ENCODE results near the gene AQP5. TPM values are rescaled to one million over a fixed set of nuclear protein-coding genes. Genes with fewer than 3 reads are reported as not detected.
A peak's percentile ranks its signal among the peaks of the same experiment; 100 is the strongest.
"Not testable (repeated sequence)": the region's sequence is repeated elsewhere in the genome, so short reads cannot be mapped to it uniquely, and the experiment has no call there.

The AQP5 gene
- total RNA-seq, 2 donors from 2014 or later: not detected

GRCh38 chr12:49975318-49975761 lies 13.7 kb downstream of the AQP5 start:
- Mint-ChIP-seq H3K9me3 (no peaks in the 10 kb centered on the region), H3K4me3 (no peak overlapping the region), H3K27ac (no peak overlapping the region), H3K27me3 (ENCODE audit: low read depth) (no peaks in the 10 kb centered on the region), H3K4me1 (ENCODE audit: low read depth) (no peaks in the 10 kb centered on the region), H3K36me3 (ENCODE audit: insufficient read depth in 2 of 2) (no peaks in the 10 kb centered on the region)
- no peak for ATAC-seq (replicated peaks in 1 of 2)
- DNase-seq: no peak

- H3K4me3 Mint-ChIP-seq: no peak overlapping the region
- H3K27me3 Mint-ChIP-seq (ENCODE audit: low read depth): no peaks in the 10 kb centered on the region
- no peak for ATAC-seq (replicated peaks in 1 of 2)
- no peaks in the 10 kb centered on the region for H3K9me3 Mint-ChIP-seq
- H3K4me1 Mint-ChIP-seq (ENCODE audit: low read depth): no peaks in the 10 kb centered on the region
- DNase-seq: no peak
- H3K36me3 Mint-ChIP-seq (ENCODE audit: insufficient read depth in 2 of 2): no peaks in the 10 kb centered on the region
- no peak overlapping the region for H3K27ac Mint-ChIP-seq
Observed at GRCh38 chr12:49976557-49976956, 14.9 kb downstream of the AQP5 start.

DNA sequence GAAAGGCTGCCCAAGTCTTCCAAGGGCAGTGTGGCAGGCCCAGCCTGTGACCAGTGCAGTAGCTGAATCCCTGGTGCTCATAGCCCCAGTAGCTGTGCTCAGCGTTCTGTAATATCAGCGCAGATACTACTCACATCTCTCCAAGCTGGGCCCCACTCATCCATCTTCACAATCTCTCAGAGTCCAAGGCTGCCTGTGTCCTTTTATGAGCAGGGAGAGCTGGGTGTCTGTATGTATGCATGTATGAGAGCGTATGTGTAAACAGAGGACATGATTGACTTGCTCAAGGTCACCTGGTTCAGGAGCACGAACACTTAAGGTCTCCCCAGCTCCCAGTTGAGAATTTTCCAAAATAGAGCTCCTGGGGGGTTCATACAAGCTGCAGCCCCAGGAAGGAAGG lies 16.5 kb downstream of the AQP5 start:
- no peak for DNase-seq
- no peak for ATAC-seq (replicated peaks in 1 of 2)
- H3K4me1 Mint-ChIP-seq (ENCODE audit: low read depth): no peaks in the 10 kb centered on the region
- no peak overlapping the region for H3K4me3 Mint-ChIP-seq
- no peaks in the 10 kb centered on the region for H3K36me3 Mint-ChIP-seq (ENCODE audit: insufficient read depth in 2 of 2)
- no peak overlapping the region for H3K27ac Mint-ChIP-seq
- no peaks in the 10 kb centered on the region for H3K27me3 Mint-ChIP-seq (ENCODE audit: low read depth)
- no peaks in the 10 kb centered on the region for H3K9me3 Mint-ChIP-seq

- H3K4me3 Mint-ChIP-seq: no peak overlapping the region
- no peaks in the 10 kb centered on the region for H3K9me3 Mint-ChIP-seq
- peaks cover 5% of the 10 kb centered on the region for H3K4me1 Mint-ChIP-seq (ENCODE audit: low read depth)
- DNase-seq (no peak), ATAC-seq (replicated peaks in 1 of 2) (no peak)
- H3K27ac Mint-ChIP-seq: no peak overlapping the region
- H3K27me3 Mint-ChIP-seq (ENCODE audit: low read depth): no peaks in the 10 kb centered on the region
- H3K36me3 Mint-ChIP-seq (ENCODE audit: insufficient read depth in 2 of 2): no peaks in the 10 kb centered on the region
Observed at GRCh38 chr12:49979016-49979586, 17.4 kb downstream of the AQP5 start.

- ATAC-seq (replicated peaks in 1 of 2): no peak
- Mint-ChIP-seq H3K4me3 (no peak overlapping the region), H3K27ac (no peak overlapping the region)
Observed at GRCh38 chr12:49979791-49980190, 18.1 kb downstream of the AQP5 start.

GRCh38 chr12:49980501-49981349 lies 19.1 kb downstream of the AQP5 start:
- no peak overlapping the region for H3K27ac Mint-ChIP-seq
- no peaks in the 10 kb centered on the region for H3K9me3 Mint-ChIP-seq
- no peaks in the 10 kb centered on the region for H3K27me3 Mint-ChIP-seq (ENCODE audit: low read depth)
- ATAC-seq (replicated peaks in 1 of 2): no peak
- H3K4me1 Mint-ChIP-seq (ENCODE audit: low read depth): peaks cover 6% of the 10 kb centered on the region
- H3K4me3 Mint-ChIP-seq: no peak overlapping the region
- no peak for DNase-seq
- H3K36me3 Mint-ChIP-seq (ENCODE audit: insufficient read depth in 2 of 2): no peaks in the 10 kb centered on the region

More at GRCh38 chr12:49979791-49980190, 18.1 kb downstream of the AQP5 start:
- no peak for DNase-seq
- no peaks in the 10 kb centered on the region for H3K27me3 Mint-ChIP-seq (ENCODE audit: low read depth)
- H3K36me3 Mint-ChIP-seq (ENCODE audit: insufficient read depth in 2 of 2): no peaks in the 10 kb centered on the region
- H3K4me1 Mint-ChIP-seq (ENCODE audit: low read depth): peaks cover 5% of the 10 kb centered on the region
- no peaks in the 10 kb centered on the region for H3K9me3 Mint-ChIP-seq

DNA sequence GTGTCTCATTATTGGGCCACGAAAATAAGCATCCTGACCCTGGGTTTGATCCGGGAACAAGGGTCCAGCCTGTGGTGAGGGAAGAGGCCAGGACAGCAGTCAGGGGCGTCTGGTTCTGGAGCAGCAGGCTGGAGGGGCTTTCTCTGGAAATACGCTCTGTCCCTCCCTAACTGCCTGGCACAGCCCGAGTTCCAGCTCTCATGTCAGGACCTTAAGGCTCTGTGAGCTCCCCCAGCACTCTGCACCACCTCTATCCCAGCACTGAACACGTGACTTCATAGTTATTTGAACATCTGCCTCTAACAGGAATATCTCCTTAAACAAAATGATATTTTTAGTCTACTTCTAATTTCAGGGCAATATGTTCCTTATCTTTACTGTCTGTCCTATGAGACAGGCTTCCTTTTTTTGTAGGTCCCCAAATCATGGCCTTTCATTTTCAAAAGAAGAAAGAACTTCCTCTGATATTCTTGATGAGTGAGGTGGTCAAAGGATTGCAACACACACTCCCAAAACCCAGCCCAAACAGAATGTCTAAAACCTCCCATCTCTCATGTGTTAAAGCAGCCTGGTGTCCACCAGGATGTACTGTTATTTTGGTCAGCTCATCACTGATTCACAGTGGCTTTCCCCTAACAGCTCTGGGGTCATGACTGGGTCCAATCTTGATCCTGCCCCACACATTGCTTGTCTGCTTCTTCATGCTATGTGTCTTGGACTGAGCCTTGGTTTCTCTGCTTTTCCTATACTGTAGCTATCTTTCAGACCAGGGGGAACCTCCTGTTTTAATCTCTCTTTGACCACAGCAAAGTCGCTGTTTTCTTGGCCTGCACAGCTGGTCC lies 20.8 kb downstream of the AQP5 start:
- ATAC-seq (replicated peaks in 1 of 2): no peak
- H3K4me3 Mint-ChIP-seq: no peak overlapping the region
- H3K27me3 Mint-ChIP-seq (ENCODE audit: low read depth): no peaks in the 10 kb centered on the region

GRCh38 chr12:49983892-49984291 lies 22.2 kb downstream of the AQP5 start:
- H3K4me1 Mint-ChIP-seq (ENCODE audit: low read depth): peaks cover 14% of the 10 kb centered on the region
- no peak for DNase-seq
- H3K9me3 Mint-ChIP-seq: no peaks in the 10 kb centered on the region
- H3K36me3 Mint-ChIP-seq (ENCODE audit: insufficient read depth in 2 of 2): peaks cover 3 to 5% of the 10 kb centered on the region in 2 donors
- no peak for ATAC-seq (replicated peaks in 1 of 2)
- H3K27me3 Mint-ChIP-seq (ENCODE audit: low read depth): no peaks in the 10 kb centered on the region
- no peak overlapping the region for H3K4me3 Mint-ChIP-seq
- H3K27ac Mint-ChIP-seq: no peak overlapping the region

More for the DNA sequence above, 20.8 kb downstream of the AQP5 start:
- Mint-ChIP-seq H3K36me3 (ENCODE audit: insufficient read depth in 2 of 2) (peaks cover 0 to 2% of the 10 kb centered on the region in 2 donors), H3K9me3 (no peaks in the 10 kb centered on the region), H3K4me1 (ENCODE audit: low read depth) (peaks cover 14% of the 10 kb centered on the region), H3K27ac (no peak overlapping the region)
- DNase-seq: no peak

DNA sequence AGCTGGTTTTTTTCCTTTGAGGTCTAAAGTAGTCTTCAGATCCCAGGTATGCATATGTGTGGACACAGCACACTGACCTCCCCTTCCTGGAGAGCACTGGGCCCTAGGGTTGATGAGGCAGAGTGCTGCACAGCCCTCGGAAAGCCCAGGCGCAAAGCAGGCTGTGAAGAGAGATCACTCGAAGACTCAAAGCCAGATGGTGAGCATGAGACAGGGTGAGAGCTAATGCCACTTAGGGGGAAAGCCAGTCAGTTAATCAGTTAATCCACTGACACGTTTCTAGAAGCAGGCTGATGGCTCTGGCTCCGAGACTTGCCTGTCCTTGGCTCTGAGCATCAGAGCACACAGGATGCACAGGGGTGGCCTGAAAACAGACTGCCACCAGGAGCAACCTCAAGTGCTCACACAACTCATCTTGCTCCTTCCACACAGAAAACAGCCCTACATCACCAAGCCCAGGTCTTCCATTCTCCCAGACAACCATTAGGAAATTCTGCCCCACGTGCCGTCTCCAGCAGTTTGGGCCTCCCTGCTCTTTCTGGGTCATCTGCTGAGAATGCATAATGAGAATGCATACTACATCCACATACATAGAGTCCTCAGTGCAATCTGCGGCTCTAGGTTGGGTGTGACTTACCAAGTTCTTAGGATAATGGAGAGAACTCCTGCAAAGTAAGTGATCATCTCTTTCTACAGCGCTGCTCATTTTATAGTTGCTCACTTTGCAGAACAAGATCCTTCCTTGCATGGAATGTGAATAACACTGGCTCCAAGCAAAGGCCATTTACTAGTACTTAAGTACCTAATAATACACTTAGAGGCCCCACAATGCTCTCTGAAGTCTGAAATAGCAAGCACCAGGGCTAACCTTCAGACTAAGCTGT lies 23.0 kb downstream of the AQP5 start:
- Mint-ChIP-seq H3K4me3 (no peak overlapping the region), H3K27me3 (ENCODE audit: low read depth) (no peaks in the 10 kb centered on the region), H3K4me1 (ENCODE audit: low read depth) (peaks cover 14% of the 10 kb centered on the region), H3K36me3 (ENCODE audit: insufficient read depth in 2 of 2) (peaks cover 3 to 10% of the 10 kb centered on the region in 2 donors), H3K9me3 (no peaks in the 10 kb centered on the region), H3K27ac (no peak overlapping the region)
- DNase-seq: no peak
- ATAC-seq (replicated peaks in 1 of 2): no peak

DNA sequence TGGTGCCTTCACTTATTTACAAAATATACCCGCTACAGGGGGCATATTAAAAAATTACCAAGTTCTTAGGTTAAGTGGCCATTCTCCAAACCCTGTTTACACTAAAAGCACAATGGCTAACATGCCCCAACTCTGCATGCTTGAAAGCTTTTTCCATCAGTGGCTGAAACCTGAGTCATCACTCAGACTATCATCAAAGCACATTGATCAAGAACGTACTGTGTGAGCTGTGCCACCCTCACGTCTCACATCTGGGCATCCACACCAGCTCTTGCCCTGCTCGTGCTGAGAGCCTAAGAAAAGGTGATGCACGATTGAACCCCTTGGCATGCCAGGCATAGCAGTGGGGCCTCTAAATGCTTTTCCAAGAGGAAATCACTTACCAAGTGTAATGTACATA lies 24.3 kb downstream of the AQP5 start:
- Mint-ChIP-seq H3K4me3 (no peak overlapping the region), H3K9me3 (no peaks in the 10 kb centered on the region), H3K36me3 (ENCODE audit: insufficient read depth in 2 of 2) (peaks cover 3 to 13% of the 10 kb centered on the region in 2 donors), H3K27me3 (ENCODE audit: low read depth) (no peaks in the 10 kb centered on the region), H3K4me1 (ENCODE audit: low read depth) (peaks cover 14% of the 10 kb centered on the region), H3K27ac (no peak overlapping the region)
- DNase-seq (peak in 1 of 2 donors; percentile 39), ATAC-seq (replicated peaks in 1 of 2) (peak; percentile 79 to 96)

DNA sequence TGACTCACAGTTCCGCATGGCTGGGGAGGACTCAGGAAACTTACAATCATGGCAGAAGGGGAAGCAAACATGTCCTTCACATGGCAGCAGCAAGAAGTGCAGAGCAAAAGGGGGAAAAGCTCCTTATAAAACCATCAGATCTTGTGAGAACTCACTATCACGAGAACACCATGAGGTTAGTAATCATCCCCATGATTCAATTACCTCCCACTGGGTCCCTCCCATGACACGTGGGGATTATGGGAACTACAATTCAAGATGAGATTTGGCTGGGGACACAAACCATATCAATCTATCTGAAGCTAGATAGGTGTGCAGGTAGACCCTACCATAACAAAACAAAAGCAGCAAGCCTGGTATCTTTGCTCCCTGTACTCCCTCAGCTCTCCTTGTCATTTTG lies 24.8 kb downstream of the AQP5 start:
- H3K9me3 Mint-ChIP-seq; H3K4me3 Mint-ChIP-seq; H3K27me3 Mint-ChIP-seq (ENCODE audit: low read depth); DNase-seq; ATAC-seq (replicated peaks in 1 of 2); H3K27ac Mint-ChIP-seq: not testable (repeated sequence)
- H3K4me1 Mint-ChIP-seq (ENCODE audit: low read depth): peaks cover 14% of the 10 kb centered on the region
- peaks cover 3 to 13% of the 10 kb centered on the region in 2 donors for H3K36me3 Mint-ChIP-seq (ENCODE audit: insufficient read depth in 2 of 2)

DNA sequence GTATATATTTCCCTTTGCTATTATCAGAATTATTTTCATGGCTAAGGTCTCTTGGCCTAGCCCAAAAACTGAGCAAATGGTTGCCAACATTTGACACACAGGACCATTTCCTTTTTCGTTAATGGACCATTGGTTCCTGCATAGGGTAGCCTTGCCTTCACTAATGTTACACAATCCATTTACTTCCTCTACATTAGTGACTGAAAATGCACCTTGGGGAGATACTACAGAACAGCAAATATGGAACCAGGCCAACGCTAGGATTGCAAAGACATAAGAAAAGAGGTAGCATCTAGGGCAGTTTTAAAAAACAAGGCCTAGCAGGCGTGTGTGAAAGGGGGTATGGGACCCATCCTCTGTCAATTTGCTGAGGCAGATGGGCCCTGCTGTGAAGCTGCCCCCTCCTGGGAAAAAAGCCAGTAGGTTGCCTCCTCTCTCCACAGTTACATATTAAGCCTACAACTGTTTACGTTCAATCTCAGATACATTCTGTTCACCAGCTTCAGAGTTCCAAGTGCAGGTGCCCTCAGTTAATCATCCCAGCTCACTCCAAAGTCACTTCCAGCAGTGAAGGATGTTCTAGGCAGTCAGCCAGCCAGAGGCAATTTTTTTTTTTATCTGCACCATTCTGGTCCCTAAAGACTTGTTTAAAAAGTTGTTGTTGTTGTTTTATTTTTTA lies 26.1 kb downstream of the AQP5 start:
- Mint-ChIP-seq H3K27me3 (ENCODE audit: low read depth) (no peaks in the 10 kb centered on the region), H3K27ac (no peak overlapping the region), H3K4me3 (no peak overlapping the region), H3K4me1 (ENCODE audit: low read depth) (peaks cover 14% of the 10 kb centered on the region), H3K36me3 (ENCODE audit: insufficient read depth in 2 of 2) (peaks cover 4 to 26% of the 10 kb centered on the region in 2 donors), H3K9me3 (no peaks in the 10 kb centered on the region)
- DNase-seq (no peak), ATAC-seq (replicated peaks in 1 of 2) (no peak)

Measured in activated T-cell treated with anti-CD3 and anti-CD28 coated beads, Interleukin-2, amount 50 U/mL, for 72 hours (primary cell).